GM23338 (cell line): Measurements from ENCODE around the gene TRIM8. TPM values are rescaled to one million over a fixed set of nuclear protein-coding genes. Genes with fewer than 3 reads are reported as not detected.
A peak's percentile ranks its signal among the peaks of the same experiment; 100 is the strongest.

Experiments
- ATAC-seq: fragments of 200-7000 bp; cut with Tn5 transposase; 3 replicates; pipeline ENCODE4 v1.9.1; 2020
- DNase-seq: peaks from one replicate; pipeline ENCODE4 v3.0.0-alpha.2; 2015; ENCODE audit warnings: low spot score
- H2AFZ ChIP-seq: fragments of 200-600 bp; sonication (generic); 2 replicates; pipeline ENCODE4 v1.8.0; 2016; ENCODE audit warnings: antibody characterized with exemption, mild to moderate bottlenecking, moderate library complexity
- H3F3A ChIP-seq: fragments of 200-600 bp; sonication (generic); replicated peaks from 2 replicates; pipeline ENCODE4 v1.8.0; 2017; ENCODE audit warnings: antibody characterized with exemption, mixed run types, low read depth
- H3K27ac ChIP-seq: fragments of 200-600 bp; sonication (generic); 2 replicates; pipeline ENCODE4 v1.6.1; 2016; ENCODE audit warnings: low read depth
- H3K27me3 ChIP-seq: fragments of 200-600 bp; sonication (generic); 2 replicates; pipeline ENCODE4 v1.8.0; 2016; ENCODE audit warnings: mild to moderate bottlenecking, mixed run types, moderate library complexity; ENCODE audit not compliant: insufficient read depth
- H3K36me3 ChIP-seq: fragments of 200-600 bp; sonication (generic); 2 replicates; pipeline ENCODE4 v1.8.0; 2016; ENCODE audit warnings: mild to moderate bottlenecking; ENCODE audit not compliant: insufficient read depth
- H3K4me1 ChIP-seq: fragments of 200-600 bp; sonication (generic); 2 replicates; pipeline ENCODE4 v1.8.0; 2016; ENCODE audit warnings: mild to moderate bottlenecking, moderate library complexity; ENCODE audit not compliant: insufficient read depth
- H3K4me2 ChIP-seq: fragments of 200-600 bp; sonication (generic); 2 replicates; pipeline ENCODE4 v1.7.1; 2017; ENCODE audit warnings: mixed run types
- H3K4me3 ChIP-seq: fragments of 200-600 bp; sonication (generic); 2 replicates; pipeline ENCODE4 v1.6.1; 2016; ENCODE audit warnings: mixed run types
- H3K79me2 ChIP-seq: fragments of 200-600 bp; sonication (generic); replicated peaks from 2 replicates; pipeline ENCODE4 v1.8.0; 2017; ENCODE audit warnings: mild to moderate bottlenecking; ENCODE audit not compliant: insufficient read depth
- H3K9me2 ChIP-seq: fragments of 200-600 bp; sonication (generic); 2 replicates; pipeline ENCODE4 v1.8.0; 2017; ENCODE audit not compliant: insufficient read depth
- H4K20me1 ChIP-seq: fragments of 200-600 bp; sonication (generic); replicated peaks from 2 replicates; pipeline ENCODE4 v1.8.0; 2017; ENCODE audit warnings: mild to moderate bottlenecking; ENCODE audit not compliant: insufficient read depth
- H3K27ac Mint-ChIP-seq: 2 replicates; pipeline ENCODE4 v1.8.0; 2020; ENCODE audit warnings: inconsistent platforms, mild to moderate bottlenecking, moderate library complexity, mixed read lengths
- H3K27me3 Mint-ChIP-seq: 3 replicates; pipeline ENCODE4 v1.8.0; 2022; ENCODE audit warnings: low read depth, mild to moderate bottlenecking, moderate library complexity, mixed read lengths, inconsistent platforms; ENCODE audit not compliant: insufficient read depth, poor library complexity
- H3K36me3 Mint-ChIP-seq: 3 replicates; pipeline ENCODE4 v1.8.0; 2021; ENCODE audit warnings: low read depth, mild to moderate bottlenecking, inconsistent platforms, moderate library complexity, mixed read lengths
- H3K4me1 Mint-ChIP-seq: 3 replicates; pipeline ENCODE4 v1.8.0; 2020; ENCODE audit warnings: mild to moderate bottlenecking, inconsistent platforms, mixed read lengths
- H3K4me3 Mint-ChIP-seq: 3 replicates; pipeline ENCODE4 v1.8.0; 2021; ENCODE audit warnings: moderate library complexity, mild to moderate bottlenecking, inconsistent platforms, mixed read lengths
- H3K9me3 Mint-ChIP-seq: 3 replicates; pipeline ENCODE4 v1.8.0; 2020; ENCODE audit warnings: moderate library complexity, mild to moderate bottlenecking, inconsistent platforms, mixed read lengths
- CREB1 ChIP-seq: fragments of 250-450 bp; sonication (Bioruptor Pico); IDR thresholded peaks from 2 replicates; pipeline ENCODE4 v1.5.0; 2020; ENCODE audit warnings: low read depth, mild to moderate bottlenecking, moderate library complexity
- EZH2 ChIP-seq: fragments of 200-600 bp; sonication (generic); IDR thresholded peaks from one replicate; pipeline ENCODE4 v1.8.0; 2017; ENCODE audit warnings: antibody characterized with exemption, mild to moderate bottlenecking, low read depth; ENCODE audit not compliant: unreplicated experiment
- EZH2phosphoT487 ChIP-seq: fragments of 200-600 bp; sonication (generic); IDR thresholded peaks from one replicate; pipeline ENCODE4 v1.8.1; 2018; ENCODE audit warnings: antibody characterized with exemption; ENCODE audit not compliant: unreplicated experiment
- JUNB ChIP-seq: IDR thresholded peaks from one replicate; pipeline ENCODE4 v1.6.1; 2016; ENCODE audit warnings: antibody characterized with exemption; ENCODE audit not compliant: unreplicated experiment
- POLR2AphosphoS5 ChIP-seq: IDR thresholded peaks from 2 replicates; pipeline ENCODE4 v1.6.1; 2016; ENCODE audit warnings: antibody characterized with exemption, low read depth
- ZNF114 ChIP-seq: fragments of 250-450 bp; sonication (Bioruptor Pico); IDR thresholded peaks from 2 replicates; pipeline ENCODE4 v1.5.0; 2020; ENCODE audit warnings: mild to moderate bottlenecking, moderate library complexity
- ZNF331 ChIP-seq: fragments of 250-450 bp; sonication (Bioruptor Pico); IDR thresholded peaks from 2 replicates; pipeline ENCODE4 v1.5.0; 2020; ENCODE audit warnings: low read depth, mild to moderate bottlenecking, moderate library complexity
- polyA plus RNA-seq: library from polyadenylated mRNA; unstranded; fragments of >200 nt; fragmentation: Nextera tagmentation; extraction: Ambion mirVana; gene quantifications from 2 replicates; pipeline ENCODE4 v1.2.1, GENCODE V29; 2016
- total RNA-seq: library from RNA; depleted of rRNA; stranded (reverse); fragments of >200 nt; shearing (Covaris generic); gene quantifications from 2 replicates; pipeline ENCODE4 v1.2.3, GENCODE V29; 2014
- TF ChIP-seq, protein P1 (sequence below), 2 experiments: fragments of 200-600 bp in 1 of 2; sonication (generic) in 1 of 2; conservative IDR thresholded peaks; 2 replicates each; pipeline versions ENCODE4 v1.5.1 to v1.6.1; 2016 to 2017; ENCODE audit warnings: antibody characterized with exemption in 2 of 2, low read depth in 2 of 2, mild to moderate bottlenecking in 2 of 2, moderate library complexity in 1 of 2
- TF ChIP-seq, protein P2 (sequence below): IDR thresholded peaks from 2 replicates; pipeline ENCODE4 v1.6.1; 2016; ENCODE audit warnings: antibody characterized with exemption

TRIM8 gene
- total and polyA plus RNA-seq, 2 experiments from 2014 or later: 15.1 to 36.7 TPM

DNA sequence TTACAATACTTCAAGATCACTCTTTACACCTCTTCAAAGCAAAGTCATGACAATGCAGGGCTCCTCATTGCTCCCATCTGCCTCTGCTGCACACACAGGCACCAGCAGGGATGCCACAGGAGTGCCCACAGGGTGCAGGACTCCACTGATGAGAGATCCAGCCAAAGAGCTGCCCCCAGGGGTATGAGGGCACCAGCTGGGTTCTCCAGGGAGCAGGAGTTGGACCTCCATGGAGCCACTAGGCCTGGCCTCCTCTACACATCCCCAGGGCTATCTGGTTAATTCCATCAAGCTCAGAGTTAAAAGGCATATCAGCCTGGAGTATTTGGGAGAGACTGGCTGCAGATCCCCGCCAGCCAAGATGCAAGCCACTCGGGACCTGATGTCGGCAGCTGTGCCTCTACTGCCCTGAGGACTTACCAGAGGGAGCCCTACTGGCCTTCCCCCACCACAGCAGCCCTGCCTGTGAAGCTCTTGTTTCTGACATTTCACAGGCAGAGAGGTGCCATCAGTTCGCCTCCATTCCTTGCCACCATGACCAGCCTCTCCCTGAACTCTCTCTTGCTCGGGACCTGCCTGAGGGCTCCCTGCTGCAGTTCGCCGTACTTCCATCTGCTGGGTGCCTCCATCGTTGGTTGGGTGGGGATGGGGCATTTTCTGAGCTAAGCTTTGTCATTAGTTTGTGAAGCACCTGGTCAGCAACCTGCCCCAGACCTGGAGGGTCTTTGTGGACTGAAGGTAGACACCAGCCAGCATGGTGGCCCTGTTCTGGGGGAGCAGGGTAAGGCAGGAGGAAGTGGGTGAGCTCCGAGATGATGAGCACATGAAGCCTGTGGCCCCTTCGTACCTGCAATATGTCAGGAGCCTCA is 12.5 kb upstream of the TRIM8 start:
- Histone ChIP-seq H3K27me3 (no peaks in the 10 kb centered on the region), H3K79me2 (no peaks in the 10 kb centered on the region), H3K9me2 (no peaks in the 10 kb centered on the region), H3K27ac (no peak overlapping the region), H3F3A (peaks cover 13% of the 10 kb centered on the region), H2AFZ (no peak overlapping the region), H3K4me3 (no peak overlapping the region), H4K20me1 (no peaks in the 10 kb centered on the region), H3K4me1 (peaks cover 53% of the 10 kb centered on the region), H3K36me3 (no peaks in the 10 kb centered on the region), H3K4me2 (no peak overlapping the region)
- H3K36me3 Mint-ChIP-seq: no peaks in the 10 kb centered on the region
- H3K4me3 Mint-ChIP-seq: no peak overlapping the region
- H3K9me3 Mint-ChIP-seq: no peaks in the 10 kb centered on the region
- DNase-seq (no peak), ATAC-seq (no peak)
- TF ChIP-seq CREB1 (CRISPR knock-in tag): no peak
- no peak overlapping the region for H3K27ac Mint-ChIP-seq
- peaks cover 27% of the 10 kb centered on the region for H3K27me3 Mint-ChIP-seq
- peaks cover 78% of the 10 kb centered on the region for H3K4me1 Mint-ChIP-seq

DNA sequence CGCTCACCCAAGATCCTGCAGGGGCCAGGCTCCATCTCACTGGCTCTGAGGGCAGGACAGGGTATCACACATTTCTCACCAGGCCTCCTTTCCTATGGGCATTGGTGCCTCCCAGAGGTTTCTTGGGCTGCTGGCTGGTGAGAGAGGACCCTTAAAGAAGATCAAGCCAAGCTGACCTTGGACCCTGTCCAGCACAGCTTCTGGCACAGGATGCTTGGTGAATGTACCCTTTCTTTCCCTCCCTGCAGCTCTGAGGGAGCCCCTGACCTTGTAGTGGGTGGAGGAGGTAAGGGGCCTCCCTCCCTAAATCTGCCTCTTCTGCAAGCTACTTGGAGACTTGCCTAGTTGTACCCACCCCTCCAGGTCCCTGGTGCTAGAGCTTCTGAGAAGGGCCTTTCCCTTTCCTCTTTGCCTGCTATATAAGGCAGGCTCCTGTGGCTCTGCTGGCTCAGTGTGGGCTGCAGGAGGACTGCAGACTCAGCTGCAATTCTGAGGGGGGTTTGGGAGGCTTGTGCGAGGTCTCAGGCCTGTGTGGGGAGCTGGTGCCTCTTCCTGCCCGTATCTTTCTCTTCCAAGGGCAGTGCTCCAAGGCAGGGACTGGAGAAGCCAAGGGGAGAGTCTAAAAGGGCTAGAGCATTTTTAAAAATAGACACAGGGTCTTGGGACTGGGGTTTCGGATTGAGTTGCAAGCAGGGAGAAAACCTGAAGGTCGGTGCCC is 11.7 kb upstream of the TRIM8 start:
- peaks cover 26% of the 10 kb centered on the region for H3K27me3 Mint-ChIP-seq
- no peaks in the 10 kb centered on the region for H3K36me3 ChIP-seq
- peaks cover 70% of the 10 kb centered on the region for H3K4me1 Mint-ChIP-seq
- DNase-seq: no peak
- no peaks in the 10 kb centered on the region for H3K9me2 ChIP-seq
- no peaks in the 10 kb centered on the region for H3K27me3 ChIP-seq
- no peak overlapping the region for H3K27ac ChIP-seq
- H3K36me3 Mint-ChIP-seq: no peaks in the 10 kb centered on the region
- no peaks in the 10 kb centered on the region for H4K20me1 ChIP-seq
- H3K27ac Mint-ChIP-seq: peak overlapping the region; percentile 89
- ATAC-seq: no peak
- no peak overlapping the region; the same call in 2 of the 3 replicates for H3K4me3 Mint-ChIP-seq
- no peak overlapping the region for H3K4me3 ChIP-seq
- H3F3A ChIP-seq: peaks cover 12% of the 10 kb centered on the region
- TF ChIP-seq JUNB (no peak), POLR2AphosphoS5 (no peak), CREB1 (CRISPR knock-in tag) (no peak), EZH2 (no peak), EZH2phosphoT487 (no peak), ZNF114 (CRISPR knock-in tag) (no peak), ZNF331 (no peak)
- TF ChIP-seq, protein P1, sequence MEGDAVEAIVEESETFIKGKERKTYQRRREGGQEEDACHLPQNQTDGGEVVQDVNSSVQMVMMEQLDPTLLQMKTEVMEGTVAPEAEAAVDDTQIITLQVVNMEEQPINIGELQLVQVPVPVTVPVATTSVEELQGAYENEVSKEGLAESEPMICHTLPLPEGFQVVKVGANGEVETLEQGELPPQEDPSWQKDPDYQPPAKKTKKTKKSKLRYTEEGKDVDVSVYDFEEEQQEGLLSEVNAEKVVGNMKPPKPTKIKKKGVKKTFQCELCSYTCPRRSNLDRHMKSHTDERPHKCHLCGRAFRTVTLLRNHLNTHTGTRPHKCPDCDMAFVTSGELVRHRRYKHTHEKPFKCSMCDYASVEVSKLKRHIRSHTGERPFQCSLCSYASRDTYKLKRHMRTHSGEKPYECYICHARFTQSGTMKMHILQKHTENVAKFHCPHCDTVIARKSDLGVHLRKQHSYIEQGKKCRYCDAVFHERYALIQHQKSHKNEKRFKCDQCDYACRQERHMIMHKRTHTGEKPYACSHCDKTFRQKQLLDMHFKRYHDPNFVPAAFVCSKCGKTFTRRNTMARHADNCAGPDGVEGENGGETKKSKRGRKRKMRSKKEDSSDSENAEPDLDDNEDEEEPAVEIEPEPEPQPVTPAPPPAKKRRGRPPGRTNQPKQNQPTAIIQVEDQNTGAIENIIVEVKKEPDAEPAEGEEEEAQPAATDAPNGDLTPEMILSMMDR (conservative IDR thresholded peaks at IDR 0.05; ENCODE audit: low read depth in 2 of 2): no peak
- TF ChIP-seq, protein P2, sequence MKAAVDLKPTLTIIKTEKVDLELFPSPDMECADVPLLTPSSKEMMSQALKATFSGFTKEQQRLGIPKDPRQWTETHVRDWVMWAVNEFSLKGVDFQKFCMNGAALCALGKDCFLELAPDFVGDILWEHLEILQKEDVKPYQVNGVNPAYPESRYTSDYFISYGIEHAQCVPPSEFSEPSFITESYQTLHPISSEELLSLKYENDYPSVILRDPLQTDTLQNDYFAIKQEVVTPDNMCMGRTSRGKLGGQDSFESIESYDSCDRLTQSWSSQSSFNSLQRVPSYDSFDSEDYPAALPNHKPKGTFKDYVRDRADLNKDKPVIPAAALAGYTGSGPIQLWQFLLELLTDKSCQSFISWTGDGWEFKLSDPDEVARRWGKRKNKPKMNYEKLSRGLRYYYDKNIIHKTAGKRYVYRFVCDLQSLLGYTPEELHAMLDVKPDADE: no peak
- no peaks in the 10 kb centered on the region for H3K79me2 ChIP-seq
- H3K4me1 ChIP-seq: peaks cover 45% of the 10 kb centered on the region
- no peak overlapping the region for H3K4me2 ChIP-seq
- no peak overlapping the region for H2AFZ ChIP-seq
- no peaks in the 10 kb centered on the region; the same call in 1 of the 3 replicates for H3K9me3 Mint-ChIP-seq
